ENCODE results near the gene HP1BP3.

The HP1BP3 gene

GRCh38 chr1:20726118-20726911, 60.8 kb downstream of the HP1BP3 start:
- DNase-seq (ENCODE audit: low spot score), result no peak
- TF ChIP-seq CTCF (conservative IDR thresholded peaks at IDR 0.05; ENCODE audit: low read depth), result no peak
- ChIA-PET CTCF (no interaction called here), POLR2A (ENCODE audit: low non-redundant PET) (no interaction called here)
- peak overlapping the region; percentile 52 for H3K27ac ChIP-seq

- TF ChIP-seq CTCF (conservative IDR thresholded peaks at IDR 0.05; ENCODE audit: low read depth), result no peak
- ChIA-PET POLR2A (ENCODE audit: low non-redundant PET) (interaction anchor here (0.5 kb wide), 1 partner anchor 13 kb away, joined by 9 read pairs; no protein-coding TSS in a partner anchor), CTCF (no interaction called here)
- peak; percentile 33 for DNase-seq (ENCODE audit: low spot score)
- peak overlapping the region; percentile 52 for H3K27ac ChIP-seq
Measured at GRCh38 chr1:20725189-20726117, 61.7 kb downstream of the HP1BP3 start.

GRCh38 chr1:20724364-20725188, 62.5 kb downstream of the HP1BP3 start:
- ChIA-PET CTCF (no interaction called here), POLR2A (ENCODE audit: low non-redundant PET) (interaction anchor here (0.5 to 0.6 kb wide), 2 partner anchors 12 to 238 kb away, joined by 4 to 9 read pairs; no protein-coding TSS in a partner anchor)
- no peak for TF ChIP-seq CTCF (conservative IDR thresholded peaks at IDR 0.05; ENCODE audit: low read depth)
- peak overlapping the region; percentile 52 for H3K27ac ChIP-seq
- no peak for DNase-seq (ENCODE audit: low spot score)

- ChIA-PET POLR2A (ENCODE audit: low non-redundant PET) (interaction anchor here (0.6 kb wide), 1 partner anchor 239 kb away, joined by 4 read pairs; no protein-coding TSS in a partner anchor), CTCF (no interaction called here)
- H3K27ac ChIP-seq, result peak overlapping the region; percentile 52
- no peak for TF ChIP-seq CTCF (conservative IDR thresholded peaks at IDR 0.05; ENCODE audit: low read depth)
- DNase-seq (ENCODE audit: low spot score), result no peak
Measured at GRCh38 chr1:20723537-20724363, 63.4 kb downstream of the HP1BP3 start.

- peak overlapping the region; percentile 52 for H3K27ac ChIP-seq
- ChIA-PET CTCF (no interaction called here), POLR2A (ENCODE audit: low non-redundant PET) (no interaction called here)
- TF ChIP-seq CTCF (conservative IDR thresholded peaks at IDR 0.05; ENCODE audit: low read depth), result no peak
- DNase-seq (ENCODE audit: low spot score), result no peak
Measured at GRCh38 chr1:20723159-20723536, 64.0 kb downstream of the HP1BP3 start.

All from RWPE1 (cell line).